PC-9 (cell line): ENCODE results near the gene DMPK. TPM values are rescaled to one million over a fixed set of nuclear protein-coding genes. Genes with fewer than 3 reads are reported as not detected.

Experiments used
- BruUV-seq: library from RNA; stranded (reverse); fragments of 400-500 nt; replicated peaks from 2 replicates; lab custom pipeline; 2021; lab: Mats Ljungman, UMichigan
- CTCF ChIA-PET: fragments of 300-600 bp; sonication (Branson Sonifier 250); formaldehyde crosslinking; loops from one replicate; lab custom pipeline; 2022; ENCODE audit warnings: antibody characterized with exemption; lab: Charles Lee
- POLR2A ChIA-PET: fragments of 300-600 bp; sonication (Branson Sonifier 250); formaldehyde crosslinking; loops from one replicate; lab custom pipeline; 2022; ENCODE audit warnings: antibody characterized with exemption; ENCODE audit not compliant: unreplicated experiment; lab: Charles Lee
- DNase-seq, 2 experiments: peaks; one replicate each; pipeline versions ENCODE4 v3.0.0 to v3.0.0-alpha.2; 2015 to 2022; ENCODE audit warnings: mixed read lengths in 1 of 2
- H2AFZ ChIP-seq: fragments of 200-600 bp; sonication (generic); 2 replicates; pipeline ENCODE4 v1.8.1; 2017; ENCODE audit warnings: antibody characterized with exemption
- H3F3A ChIP-seq: fragments of 200-600 bp; sonication (generic); 2 replicates; pipeline ENCODE4 v1.8.1; 2017; ENCODE audit warnings: antibody characterized with exemption, mild to moderate bottlenecking, low read depth; ENCODE audit not compliant: insufficient read depth
- H3K27ac ChIP-seq: fragments of 200-600 bp; sonication (generic); 2 replicates; pipeline ENCODE4 v1.6.1; 2016; ENCODE audit warnings: mixed run types
- H3K27me3 ChIP-seq: fragments of 200-600 bp; sonication (generic); 2 replicates; pipeline ENCODE4 v1.6.1; 2016; ENCODE audit warnings: low read depth, mixed run types; ENCODE audit not compliant: insufficient read depth
- H3K36me3 ChIP-seq: fragments of 200-600 bp; sonication (generic); 2 replicates; pipeline ENCODE4 v1.6.1; 2016; ENCODE audit warnings: low read depth, mixed run types
- H3K4me1 ChIP-seq: fragments of 200-600 bp; sonication (generic); replicated peaks from 2 replicates; pipeline ENCODE4 v1.6.1; 2016; ENCODE audit warnings: mixed run types; ENCODE audit not compliant: insufficient read depth
- H3K4me2 ChIP-seq: fragments of 200-600 bp; sonication (generic); 2 replicates; pipeline ENCODE4 v1.6.1; 2017; ENCODE audit warnings: mixed run types
- H3K4me3 ChIP-seq: fragments of 200-600 bp; sonication (generic); 2 replicates; pipeline ENCODE4 v1.6.1; 2016; ENCODE audit warnings: mixed run types
- H3K79me2 ChIP-seq: fragments of 200-600 bp; sonication (generic); 2 replicates; pipeline ENCODE4 v1.6.1; 2017; ENCODE audit warnings: low read depth, mixed run types
- H3K9me2 ChIP-seq: fragments of 200-600 bp; sonication (generic); 2 replicates; pipeline ENCODE4 v1.8.1; 2017; ENCODE audit warnings: mild to moderate bottlenecking; ENCODE audit not compliant: insufficient read depth
- H3K9me3 ChIP-seq: fragments of 200-600 bp; sonication (generic); 2 replicates; pipeline ENCODE4 v1.8.1; 2016; ENCODE audit warnings: low read depth; ENCODE audit not compliant: insufficient read depth
- H4K20me1 ChIP-seq: fragments of 200-600 bp; sonication (generic); 2 replicates; pipeline ENCODE4 v1.8.1; 2017; ENCODE audit not compliant: insufficient read depth
- CTCF ChIP-seq: fragments of 200-600 bp; sonication (generic); conservative IDR thresholded peaks from 2 replicates; pipeline ENCODE4 v1.6.1; 2017; ENCODE audit warnings: mixed run types, antibody characterized with exemption, mild to moderate bottlenecking, moderate library complexity
- EZH2 ChIP-seq: fragments of 200-600 bp; sonication (generic); IDR thresholded peaks from 2 replicates; pipeline ENCODE4 v1.8.0; 2017; ENCODE audit warnings: antibody characterized with exemption, low read depth
- intact Hi-C: fragments of 100-400 bp; cut with micrococcal nuclease; formaldehyde crosslinking; loops from one replicate; pipeline ENCODE4 v1.10.0; 2022; ENCODE audit not compliant: unreplicated experiment
- total RNA-seq: library from RNA; stranded (reverse); gene quantifications from 2 replicates; pipeline ENCODE4 v1.2.3, GENCODE V29; 2021

Gene DMPK
- total RNA-seq, 1 experiment from 2014 or later, result 110 TPM

- ChIA-PET CTCF (interaction anchor here (0.6 to 1.5 kb wide), 7 partner anchors 12 to 93 kb away, joined by 3 to 12 read pairs (median 6); partner anchors contain the start of genes DMPK, FBXO46 and RSPH6A), POLR2A (no interaction called here)
- Histone ChIP-seq H3K27me3 (no peaks in the 10 kb centered on the region), H3K9me2 (no peaks in the 10 kb centered on the region), H3K9me3 (no peaks in the 10 kb centered on the region), H3K4me3 (peak overlapping the region; percentile 58), H2AFZ (no peak overlapping the region), H3K4me1 (peaks cover 17% of the 10 kb centered on the region), H3K36me3 (peaks cover 9% of the 10 kb centered on the region; the same call in 1 of the 2 replicates), H3K4me2 (peak overlapping the region; percentile 87), H3K27ac (0 out of 2 replicates have a peak overlapping the region, but pooled peaks have one; percentile 6), H3F3A (peaks cover 64% of the 10 kb centered on the region; the same call in 1 of the 2 replicates), H3K79me2 (no peaks in the 10 kb centered on the region), H4K20me1 (no peaks in the 10 kb centered on the region)
- peak; percentile 79 to 92 for DNase-seq
- TF ChIP-seq CTCF (peak; percentile 99), EZH2 (no peak)
- intact Hi-C loops, result loop anchor here (1.0 kb wide), 2 partner anchors 29 to 47 kb away; no protein-coding TSS in a partner anchor
- BruUV-seq, result no TSS peak
These were observed 11.8 kb downstream of the DMPK start for GRCh38 chr19:45770192-45771101.

- intact Hi-C loops, result loop anchor here (1.0 to 5.0 kb wide), 8 partner anchors 11 to 348 kb away; partner anchors contain the start of genes ERCC1, FBXO46 and QPCTL
- BruUV-seq, result no TSS peak
- H3K9me2 ChIP-seq, result no peaks in the 10 kb centered on the region
- 0 out of 2 replicates have a peak overlapping the region, but pooled peaks have one; percentile 6 for H3K27ac ChIP-seq
- ChIA-PET CTCF (interaction anchor here (0.5 to 1.5 kb wide), 15 partner anchors 13 to 159 kb away, joined by 3 to 12 read pairs (median 4); partner anchors contain the start of genes FBXO46, QPCTL and RSPH6A), POLR2A (interaction anchor here (0.5 to 1.1 kb wide), 10 partner anchors 12 to 647 kb away, joined by 3 to 58 read pairs (median 8); partner anchors contain the start of genes DMPK, QPCTL and SNRPD2)
- no peaks in the 10 kb centered on the region for H3K79me2 ChIP-seq
- DNase-seq, result no peak
- peak overlapping the region; percentile 87 for H3K4me2 ChIP-seq
- H3K4me3 ChIP-seq, result peak overlapping the region; percentile 58
- peaks cover 17% of the 10 kb centered on the region for H3K4me1 ChIP-seq
- H3K36me3 ChIP-seq, result peaks cover 8% of the 10 kb centered on the region; the same call in 1 of the 2 replicates
- no peaks in the 10 kb centered on the region for H3K27me3 ChIP-seq
- H3F3A ChIP-seq, result peaks cover 65% of the 10 kb centered on the region; the same call in 1 of the 2 replicates
- no peak overlapping the region for H2AFZ ChIP-seq
- no peaks in the 10 kb centered on the region for H4K20me1 ChIP-seq
- TF ChIP-seq CTCF (no peak), EZH2 (no peak)
- no peaks in the 10 kb centered on the region for H3K9me3 ChIP-seq
These were observed 12.5 kb downstream of the DMPK start for GRCh38 chr19:45769821-45770191.
